Hematopoietic multipotent progenitor cell treated with erythropoietin and hydrocortisone succinate and interleukin-3 and kit ligand, for 8 days (in vitro differentiated cells): ENCODE measurements around the gene AKAP1.

Experiments used
- DNase-seq: peaks from one replicate; pipeline ENCODE4 v3.0.0-alpha.2; 2015

AKAP1 gene

DNA sequence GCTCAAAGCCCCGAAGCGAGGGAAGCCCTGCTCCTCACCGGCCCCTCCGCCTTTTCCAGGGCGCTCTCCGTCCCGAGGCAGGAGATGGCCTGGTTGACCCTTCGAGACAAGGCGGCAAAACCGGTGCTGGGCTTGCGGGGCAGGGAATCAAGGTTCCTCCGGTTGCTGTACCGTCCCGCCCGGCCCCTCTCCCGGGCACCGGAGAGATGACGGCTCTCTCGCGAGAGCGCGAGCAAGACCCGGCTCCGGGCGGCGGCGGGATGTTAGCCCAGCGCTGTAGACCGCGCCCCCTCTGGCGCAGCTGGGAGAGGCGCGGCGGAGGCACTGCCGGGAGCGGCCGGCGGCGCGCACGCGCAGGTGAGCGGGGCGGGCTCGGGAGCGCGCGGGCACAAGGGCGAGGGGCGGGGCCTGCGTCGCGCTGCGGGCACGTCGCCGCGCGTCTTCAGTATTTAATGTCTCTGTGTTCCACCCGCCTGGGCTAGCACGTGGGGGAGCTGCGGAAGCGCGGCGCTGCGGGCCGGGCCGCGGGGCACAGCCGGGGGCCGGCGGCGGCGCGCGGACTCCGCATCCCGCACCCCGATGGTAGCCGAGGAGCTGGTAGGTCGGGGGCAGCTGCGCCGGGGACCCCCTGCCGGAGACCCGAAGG lies at the start of gene AKAP1:
Gene AKAP1, plus strand, starts transcription at position 445 of the 646 bp plus-strand sequence. CDS start 20,219 bp downstream, outside the sequence.
- DNase-seq = peak; percentile 94

DNA sequence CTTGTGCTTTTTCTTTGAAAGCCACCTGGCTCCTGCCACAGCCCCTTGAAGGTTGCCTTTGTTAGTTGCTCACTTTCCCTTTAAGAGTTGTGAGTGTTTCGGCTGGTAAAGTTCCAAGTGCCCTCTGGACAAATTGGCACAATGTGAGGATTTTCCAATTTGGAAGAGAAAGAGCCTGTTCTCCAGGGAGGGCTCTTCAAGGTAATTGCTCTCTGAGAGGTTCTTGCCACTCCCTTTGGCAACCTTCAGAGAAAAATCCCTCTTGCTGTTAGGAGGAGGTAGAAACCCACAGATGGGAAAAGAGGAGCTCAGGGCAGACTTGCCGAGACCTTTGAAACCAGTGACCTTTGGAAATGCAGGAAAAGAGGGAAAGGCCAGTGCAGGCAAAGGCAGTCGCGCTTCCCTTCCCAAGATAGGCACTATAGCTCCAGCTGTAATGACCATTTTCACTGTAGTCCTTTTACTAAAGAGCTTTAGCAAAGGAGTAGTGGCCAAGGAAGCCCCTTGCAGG lies 49.0 kb upstream of the AKAP1 start:
- no peak for DNase-seq

DNA sequence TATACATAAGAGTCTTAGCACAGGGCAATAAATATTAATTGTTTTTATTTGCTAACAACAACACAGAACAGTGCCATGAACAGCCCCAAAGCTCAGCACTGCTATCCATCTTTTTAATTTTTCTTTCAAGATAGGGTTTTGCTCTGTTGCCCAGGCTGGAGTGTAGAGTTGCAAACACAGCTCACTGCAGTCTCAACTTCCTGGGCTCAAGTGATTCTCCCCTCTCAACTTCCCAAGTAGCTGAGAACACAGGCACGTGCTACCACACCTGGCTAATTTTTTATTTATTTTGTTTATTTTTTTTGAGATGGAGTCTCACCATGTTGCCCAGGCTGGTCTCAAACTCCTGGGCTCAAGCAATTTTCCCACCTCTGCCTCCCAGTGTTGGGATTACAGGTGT lies 47.6 kb upstream of the AKAP1 start:
- no peak for DNase-seq

- no peak for DNase-seq
Measured at GRCh38 chr17:57038486-57038885, 46.6 kb upstream of the AKAP1 start.

GRCh38 chr17:57040571-57040970 lies 44.5 kb upstream of the AKAP1 start:
- no peak for DNase-seq

DNA sequence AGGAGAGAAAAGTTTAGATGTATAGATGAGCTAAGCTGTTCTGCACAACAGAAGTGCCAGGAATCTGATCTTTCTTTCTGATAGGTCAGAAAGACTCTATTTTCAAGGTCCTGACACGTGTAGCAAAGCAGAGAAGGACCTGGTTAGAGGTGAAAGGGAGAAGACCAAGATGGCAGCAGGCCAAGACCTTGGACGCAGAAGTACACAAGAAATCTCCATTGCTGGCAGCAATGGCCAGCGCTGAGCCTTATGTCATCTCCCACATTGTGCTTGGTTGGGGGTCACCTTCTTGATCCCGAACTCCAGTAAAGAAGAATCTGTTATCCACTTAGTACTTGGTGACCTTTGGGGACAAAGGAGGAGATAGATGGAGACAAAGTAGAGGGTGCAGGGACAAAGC lies 41.8 kb upstream of the AKAP1 start:
- DNase-seq = no peak

DNA sequence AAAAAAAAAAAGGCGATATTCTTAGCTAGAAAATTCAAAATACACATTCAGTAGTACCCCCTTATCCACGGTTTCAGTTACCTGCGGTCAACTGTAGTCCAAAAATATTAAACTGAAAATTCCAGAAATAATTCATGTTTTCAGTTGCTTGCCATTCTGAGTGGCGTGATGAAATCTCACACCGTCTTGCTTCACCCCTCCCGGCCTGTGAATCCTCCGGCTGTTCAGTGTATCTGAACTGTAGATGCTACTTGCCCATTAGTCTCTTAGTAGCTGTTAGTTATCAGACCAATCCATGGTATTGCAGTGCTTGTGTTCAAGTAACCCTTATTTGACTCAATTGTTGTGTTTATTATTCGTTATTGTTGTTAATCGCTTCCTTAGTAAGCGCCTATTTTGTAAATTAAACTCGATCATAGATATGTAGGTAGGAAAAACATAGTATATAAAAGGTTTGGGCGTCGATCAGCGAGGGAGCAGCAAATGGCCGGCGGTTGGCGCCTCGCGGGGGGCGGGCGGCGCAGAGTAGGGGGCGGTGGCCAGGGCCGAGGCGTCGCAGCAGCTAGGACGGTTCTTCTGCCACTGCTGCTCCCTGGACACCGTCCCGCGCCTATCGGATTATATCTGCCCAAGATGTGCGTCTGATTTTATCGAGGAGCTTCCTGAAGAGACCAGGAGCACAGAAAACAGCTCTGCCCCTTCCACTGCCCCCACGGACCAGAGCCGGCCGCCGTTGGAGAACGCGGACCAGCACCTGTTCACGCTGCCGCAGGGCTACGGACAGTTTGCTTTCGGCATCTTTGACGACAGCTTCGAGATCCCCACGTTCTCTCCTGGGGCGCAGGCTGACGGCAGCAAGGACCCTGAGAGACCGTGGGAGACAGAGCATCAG lies 39.8 kb upstream of the AKAP1 start:
- DNase-seq = no peak

- DNase-seq = no peak
Measured at GRCh38 chr17:57045868-57046704, 39.0 kb upstream of the AKAP1 start.

DNA sequence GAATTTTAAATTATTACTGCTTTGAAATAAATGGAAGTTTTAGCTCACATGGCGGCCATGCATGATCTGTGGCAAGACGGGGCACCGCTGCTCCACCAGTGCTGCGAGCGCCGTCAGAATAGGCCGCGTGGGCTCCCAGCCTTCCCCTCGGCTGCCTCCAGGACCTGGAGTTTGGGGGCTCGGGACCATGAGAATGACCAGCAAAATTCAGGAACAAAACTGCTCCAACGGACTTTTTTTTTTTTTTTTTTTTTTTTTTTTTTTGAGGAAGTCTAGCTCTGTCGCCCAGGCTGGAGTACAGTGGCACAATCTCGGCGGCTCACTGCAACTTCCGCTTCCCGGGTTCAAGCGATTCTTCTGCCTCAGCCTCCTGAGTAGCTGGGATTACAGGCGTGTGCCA lies 38.3 kb upstream of the AKAP1 start:
- no peak for DNase-seq

GRCh38 chr17:57048096-57048495 lies 37.0 kb upstream of the AKAP1 start:
- no peak for DNase-seq

DNA sequence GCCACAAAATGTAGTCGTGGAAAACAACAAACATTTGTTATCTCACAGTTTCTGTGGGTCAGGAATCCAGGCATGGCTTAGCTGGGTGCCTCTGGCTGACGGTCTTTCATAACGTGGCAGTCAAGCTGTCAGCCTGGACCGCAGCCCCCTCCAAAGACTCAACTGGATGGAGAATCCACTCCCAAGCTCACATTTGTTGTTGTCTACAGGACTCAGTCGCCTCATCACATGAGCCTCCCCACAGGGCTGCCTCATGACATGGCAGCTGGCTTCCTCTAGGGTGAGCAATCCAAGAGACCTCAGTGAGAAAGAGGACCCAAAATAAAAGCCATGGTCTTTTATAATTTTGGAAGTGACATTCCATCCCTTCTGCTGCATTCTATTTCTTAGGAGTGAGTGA lies 34.7 kb upstream of the AKAP1 start:
- DNase-seq = no peak

GRCh38 chr17:57051886-57052361 lies 33.1 kb upstream of the AKAP1 start:
- DNase-seq = no peak

GRCh38 chr17:57062865-57063264 lies 22.2 kb upstream of the AKAP1 start:
- DNase-seq = no peak

GRCh38 chr17:57067162-57067561 lies 17.9 kb upstream of the AKAP1 start:
- DNase-seq = no peak

DNA sequence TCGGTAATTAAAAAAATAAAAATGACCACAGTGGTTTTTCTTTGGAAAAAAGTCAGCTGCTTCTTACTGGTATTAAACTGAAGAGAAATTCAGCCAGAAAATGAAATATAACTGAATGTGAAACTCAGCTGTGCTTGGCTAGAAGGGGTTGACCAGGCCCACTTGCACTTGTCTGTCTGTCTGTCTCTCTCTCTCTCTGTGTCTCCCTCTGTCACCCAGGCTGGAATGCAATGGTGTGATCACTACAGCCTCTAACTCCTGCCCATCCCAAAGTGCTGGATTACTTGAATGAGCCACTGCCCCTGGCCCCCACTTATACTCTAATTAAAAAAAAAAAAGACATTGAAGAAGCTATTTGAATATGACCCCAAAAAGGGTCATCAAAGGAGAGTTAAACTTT lies 17.3 kb upstream of the AKAP1 start:
- no peak for DNase-seq

DNA sequence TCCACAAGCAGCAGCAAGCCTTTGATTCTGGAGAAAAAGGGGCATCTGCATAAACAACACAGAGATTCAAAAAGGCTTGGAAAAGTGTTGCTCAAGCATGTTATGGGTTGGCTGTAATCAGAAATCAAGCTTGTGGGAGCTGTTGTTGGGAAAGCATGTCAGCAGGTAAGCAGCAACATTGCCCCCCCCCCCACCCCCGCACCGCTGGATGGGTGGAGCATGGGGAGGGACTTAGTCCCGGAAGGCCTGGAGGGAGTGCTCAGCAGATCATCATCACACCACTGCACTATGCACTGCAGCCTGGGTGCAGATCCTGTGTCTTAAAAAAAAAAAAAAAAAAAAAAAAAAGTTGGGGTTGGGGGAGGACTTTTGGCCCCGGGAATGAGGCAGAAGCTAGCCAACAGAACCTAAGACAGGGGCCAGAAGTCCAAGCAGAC lies 16.8 kb upstream of the AKAP1 start:
- DNase-seq = no peak

- DNase-seq = no peak
Measured at GRCh38 chr17:57068707-57069106, 16.3 kb upstream of the AKAP1 start.

DNA sequence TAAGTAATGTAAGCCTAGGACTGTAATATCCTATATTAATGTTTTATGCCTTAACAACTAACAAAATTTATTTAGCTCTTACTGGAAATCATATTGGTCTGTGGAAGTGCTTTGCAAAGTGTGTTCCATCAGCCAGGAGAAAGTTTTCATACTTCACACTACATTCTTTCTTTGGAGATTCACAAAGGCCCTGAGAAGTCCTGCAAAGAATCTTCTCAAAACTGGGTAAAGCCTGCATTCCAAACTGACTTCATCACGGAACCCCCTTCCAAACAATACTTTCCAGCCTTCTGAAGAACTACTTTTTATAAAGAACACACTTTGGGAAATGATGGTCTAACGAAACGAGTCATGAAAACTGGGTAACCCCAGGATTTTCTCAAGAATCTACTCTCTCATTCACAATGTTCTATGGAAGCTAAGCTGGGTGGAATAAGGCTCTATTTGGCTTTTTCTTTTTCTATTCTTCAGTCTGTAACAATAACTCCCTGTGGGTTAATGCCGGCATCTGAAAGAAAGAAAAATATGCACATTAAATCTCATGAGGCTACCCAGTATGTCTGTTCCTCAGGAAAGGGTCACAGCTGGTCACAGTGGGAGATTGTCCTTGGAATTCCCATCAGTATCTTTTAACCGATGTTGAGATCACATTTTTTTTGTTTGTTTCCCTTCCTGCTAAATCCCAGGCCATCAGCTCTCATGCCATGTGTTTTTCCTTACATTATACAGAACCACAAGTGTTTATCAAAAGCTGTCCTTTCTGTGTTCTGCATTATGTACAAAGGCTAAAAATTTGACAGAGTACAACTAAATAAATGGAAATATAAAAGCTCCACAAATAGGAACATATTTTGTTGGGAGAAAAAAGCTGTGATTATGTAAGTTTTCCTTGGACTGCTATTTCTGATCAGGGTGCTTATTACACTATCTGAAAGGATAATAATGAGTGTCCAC lies 12.8 kb upstream of the AKAP1 start:
- no peak for DNase-seq

- DNase-seq = no peak
Measured at GRCh38 chr17:57073626-57074025, 11.4 kb upstream of the AKAP1 start.

DNA sequence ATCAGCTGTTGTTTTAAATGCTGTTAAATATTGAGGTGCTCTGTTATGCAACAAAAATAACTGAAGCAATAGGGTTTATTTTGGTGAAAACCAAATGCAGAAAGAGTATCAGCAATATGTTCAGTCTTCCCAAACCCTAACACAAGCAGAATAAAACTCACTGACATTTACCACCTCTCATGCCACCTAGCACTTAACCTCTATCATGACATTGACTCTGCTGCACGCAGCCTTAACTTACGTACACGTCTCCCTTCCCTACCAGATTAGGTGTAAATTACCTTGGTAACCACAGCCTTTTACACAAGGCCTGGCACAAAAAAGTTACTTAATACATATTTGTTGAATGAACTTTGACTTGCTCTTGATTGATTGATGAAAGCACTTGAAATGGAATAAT lies 9.9 kb upstream of the AKAP1 start:
- no peak for DNase-seq

GRCh38 chr17:57075785-57076184 lies 9.3 kb upstream of the AKAP1 start:
- no peak for DNase-seq

- DNase-seq = no peak
Measured at GRCh38 chr17:57077000-57077399, 8.0 kb upstream of the AKAP1 start.
